ENCODE data around the gene PGBD5. TPM values are rescaled to one million over a fixed set of nuclear protein-coding genes. Genes with fewer than 3 reads are reported as not detected.
"Not testable (repeated sequence)": the region's sequence is repeated elsewhere in the genome, so short reads cannot be mapped to it uniquely, and the experiment has no call there.

The PGBD5 gene
- total RNA-seq, 2 experiments from 2014 or later, result not detected

DNA sequence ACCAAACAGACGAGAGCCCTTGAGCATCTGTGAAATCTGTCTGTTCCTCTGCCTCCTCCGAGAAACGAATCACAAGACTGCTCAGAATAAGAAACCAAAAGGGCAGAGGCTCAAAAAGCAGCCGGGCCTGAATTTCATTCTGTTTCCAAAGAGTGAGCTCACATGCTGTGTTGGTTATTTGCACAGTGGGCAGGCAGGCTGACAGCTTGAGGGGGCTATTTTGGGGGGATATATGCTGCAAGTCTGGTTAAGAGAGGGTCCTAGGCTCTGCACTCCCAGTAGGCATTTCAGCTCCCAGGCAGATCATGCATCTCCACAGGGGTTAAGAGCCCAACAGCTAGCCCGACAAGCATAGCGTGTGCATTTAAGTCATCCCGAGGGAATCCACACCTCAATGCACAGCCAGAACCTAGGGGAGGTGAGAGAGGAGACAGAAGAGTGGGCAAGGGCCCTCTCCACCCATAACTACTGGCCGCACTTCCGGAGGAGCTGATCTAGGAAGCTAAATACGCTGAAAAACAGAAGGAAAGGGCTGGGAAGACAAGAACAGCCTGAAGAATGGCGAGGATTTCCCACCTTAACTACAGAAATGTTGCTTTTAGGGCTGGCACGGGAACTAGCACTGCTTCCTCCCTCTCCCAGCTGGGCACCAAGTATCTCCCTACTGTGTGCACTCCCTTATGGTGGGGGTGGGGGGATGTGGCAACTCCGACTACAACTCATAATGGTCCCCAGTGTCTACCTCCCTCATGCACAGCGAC is 3.7 kb downstream of the PGBD5 start:
- Mint-ChIP-seq H3K27ac (no peak overlapping the region), H3K36me3 (ENCODE audit: low read depth) (no peaks in the 10 kb centered on the region), H3K4me1 (ENCODE audit: low read depth) (peaks cover 9% of the 10 kb centered on the region), H3K4me3 (no peak overlapping the region), H3K9me3 (peaks cover 10% of the 10 kb centered on the region), H3K27me3 (peaks cover 68% of the 10 kb centered on the region)
- POLR2A ChIA-PET, result no interaction called here
- CTCF ChIA-PET, result no interaction called here
- intact Hi-C loops (cut with micrococcal nuclease), result no loop called here
- ATAC-seq, result no peak
- no peak for DNase-seq
- TF ChIP-seq, protein P1, sequence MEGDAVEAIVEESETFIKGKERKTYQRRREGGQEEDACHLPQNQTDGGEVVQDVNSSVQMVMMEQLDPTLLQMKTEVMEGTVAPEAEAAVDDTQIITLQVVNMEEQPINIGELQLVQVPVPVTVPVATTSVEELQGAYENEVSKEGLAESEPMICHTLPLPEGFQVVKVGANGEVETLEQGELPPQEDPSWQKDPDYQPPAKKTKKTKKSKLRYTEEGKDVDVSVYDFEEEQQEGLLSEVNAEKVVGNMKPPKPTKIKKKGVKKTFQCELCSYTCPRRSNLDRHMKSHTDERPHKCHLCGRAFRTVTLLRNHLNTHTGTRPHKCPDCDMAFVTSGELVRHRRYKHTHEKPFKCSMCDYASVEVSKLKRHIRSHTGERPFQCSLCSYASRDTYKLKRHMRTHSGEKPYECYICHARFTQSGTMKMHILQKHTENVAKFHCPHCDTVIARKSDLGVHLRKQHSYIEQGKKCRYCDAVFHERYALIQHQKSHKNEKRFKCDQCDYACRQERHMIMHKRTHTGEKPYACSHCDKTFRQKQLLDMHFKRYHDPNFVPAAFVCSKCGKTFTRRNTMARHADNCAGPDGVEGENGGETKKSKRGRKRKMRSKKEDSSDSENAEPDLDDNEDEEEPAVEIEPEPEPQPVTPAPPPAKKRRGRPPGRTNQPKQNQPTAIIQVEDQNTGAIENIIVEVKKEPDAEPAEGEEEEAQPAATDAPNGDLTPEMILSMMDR (IDR thresholded peaks at IDR 0.05), result no peak

DNA sequence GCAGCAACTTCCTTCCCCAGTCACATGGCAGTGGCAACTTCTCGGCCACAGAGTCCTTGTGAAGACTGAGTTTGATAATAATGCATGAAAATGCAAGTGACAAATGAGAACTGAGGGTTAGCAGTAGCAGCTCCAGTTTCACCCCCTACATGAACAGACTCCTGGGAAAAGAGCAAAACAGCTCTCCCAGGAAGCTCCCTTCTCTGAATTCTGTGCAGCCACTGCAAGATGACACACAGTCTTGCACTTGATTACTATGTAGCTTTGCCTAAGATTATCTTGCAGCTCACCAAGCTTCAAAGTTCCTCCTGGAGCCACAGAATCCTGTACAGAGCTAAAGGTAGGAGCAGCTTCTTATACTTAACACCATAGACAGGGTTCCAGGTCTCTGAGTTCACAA is 4.7 kb downstream of the PGBD5 start:
- intact Hi-C loops (cut with micrococcal nuclease), result no loop called here
- ATAC-seq (no peak), DNase-seq (no peak)
- ChIA-PET CTCF (interaction anchor here (0.6 kb wide), 1 partner anchor 220 kb away, joined by 3 read pairs; no protein-coding TSS in a partner anchor), POLR2A (no interaction called here)
- peaks cover 63% of the 10 kb centered on the region for H3K27me3 Mint-ChIP-seq
- H3K4me3 Mint-ChIP-seq, result no peak overlapping the region
- H3K9me3 Mint-ChIP-seq, result peaks cover 10% of the 10 kb centered on the region
- H3K27ac Mint-ChIP-seq, result no peak overlapping the region
- TF ChIP-seq, protein P1 (IDR thresholded peaks at IDR 0.05), result no peak
- peaks cover 6% of the 10 kb centered on the region for H3K4me1 Mint-ChIP-seq (ENCODE audit: low read depth)
- no peaks in the 10 kb centered on the region for H3K36me3 Mint-ChIP-seq (ENCODE audit: low read depth)

GRCh38 chr1:230420372-230420771 is 5.8 kb downstream of the PGBD5 start:
- DNase-seq; H3K27ac Mint-ChIP-seq; H3K4me3 Mint-ChIP-seq; intact Hi-C loops (cut with micrococcal nuclease); CTCF ChIA-PET; H3K36me3 Mint-ChIP-seq (ENCODE audit: low read depth); H3K4me1 Mint-ChIP-seq (ENCODE audit: low read depth); POLR2A ChIA-PET; ATAC-seq: not testable (repeated sequence)
- H3K27me3 Mint-ChIP-seq, result peaks cover 67% of the 10 kb centered on the region
- peaks cover 10% of the 10 kb centered on the region for H3K9me3 Mint-ChIP-seq

- Mint-ChIP-seq H3K27ac (no peak overlapping the region), H3K36me3 (ENCODE audit: low read depth) (no peaks in the 10 kb centered on the region), H3K27me3 (peaks cover 45% of the 10 kb centered on the region), H3K4me1 (ENCODE audit: low read depth) (no peaks in the 10 kb centered on the region), H3K9me3 (peaks cover 10% of the 10 kb centered on the region), H3K4me3 (no peak overlapping the region)
- DNase-seq, result no peak
- TF ChIP-seq, protein P1 (IDR thresholded peaks at IDR 0.05), result no peak
- CTCF ChIA-PET, result no interaction called here
- no peak for ATAC-seq
- intact Hi-C loops (cut with micrococcal nuclease), result no loop called here
- POLR2A ChIA-PET, result no interaction called here
Measured at GRCh38 chr1:230416430-230416829, 9.7 kb downstream of the PGBD5 start.

DNA sequence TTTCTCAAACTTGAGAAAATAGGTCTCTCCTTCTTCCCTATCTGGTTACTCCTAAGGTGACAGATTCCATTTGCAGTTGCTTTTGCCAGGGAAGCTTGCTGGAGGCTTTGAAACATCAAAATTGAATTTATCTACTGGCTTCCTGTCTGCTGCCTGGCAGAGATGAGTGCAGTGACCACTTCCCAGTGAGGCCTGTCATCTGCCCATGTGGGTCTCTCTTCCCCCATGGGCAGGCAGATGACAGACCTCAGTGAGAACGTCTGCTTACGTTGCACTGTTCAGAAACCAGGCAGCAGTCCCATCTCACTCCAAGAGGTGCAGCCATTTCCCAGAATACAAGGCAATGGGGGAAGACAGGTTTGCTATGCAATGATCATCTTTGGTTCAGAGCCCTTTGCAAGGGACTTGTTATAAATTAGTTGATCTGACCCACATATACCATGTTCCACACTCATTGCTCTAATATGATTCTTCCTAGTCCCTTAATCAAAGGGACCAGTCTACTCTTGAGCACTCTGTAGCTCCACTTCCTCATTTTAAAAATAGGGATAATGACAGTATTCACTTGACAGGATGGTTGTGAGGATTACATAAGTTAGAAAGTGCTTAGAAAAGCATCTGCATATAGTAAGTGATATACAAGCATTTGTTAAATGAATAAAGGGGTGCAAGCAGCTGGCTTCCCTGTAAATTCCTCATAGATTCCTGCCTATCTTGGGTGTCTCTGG is 10.6 kb downstream of the PGBD5 start:
- Mint-ChIP-seq H3K9me3 (peaks cover 10% of the 10 kb centered on the region), H3K4me3 (no peak overlapping the region), H3K27me3 (peaks cover 42% of the 10 kb centered on the region), H3K4me1 (ENCODE audit: low read depth) (no peaks in the 10 kb centered on the region), H3K36me3 (ENCODE audit: low read depth) (no peaks in the 10 kb centered on the region), H3K27ac (no peak overlapping the region)
- POLR2A ChIA-PET, result no interaction called here
- TF ChIP-seq, protein P1 (IDR thresholded peaks at IDR 0.05), result no peak
- DNase-seq (no peak), ATAC-seq (no peak)
- CTCF ChIA-PET, result no interaction called here
- intact Hi-C loops (cut with micrococcal nuclease), result no loop called here
